GM21423 (cell line): ENCODE data around the gene MTUS2.
"Not testable (repeated sequence)": the region's sequence is repeated elsewhere in the genome, so short reads cannot be mapped to it uniquely, and the experiment has no call there.

Experiments
- ATAC-seq: cut with Tn5 transposase; IDR thresholded peaks from one replicate; pipeline ENCODE4 v1.9.1; 2021; ENCODE audit warnings: mild to moderate bottlenecking, moderate library complexity; ENCODE audit not compliant: unreplicated experiment

The MTUS2 gene

GRCh38 chr13:28955264-28955966 lies 135.3 kb downstream of the MTUS2 start:
- ATAC-seq, result no peak

- ATAC-seq, result no peak
Observed at GRCh38 chr13:28958018-28958417, 137.9 kb downstream of the MTUS2 start.

GRCh38 chr13:28958441-28958840 lies 138.3 kb downstream of the MTUS2 start:
- ATAC-seq, result no peak

- no peak for ATAC-seq
Observed at GRCh38 chr13:28964052-28964451, 143.9 kb downstream of the MTUS2 start.

GRCh38 chr13:28964803-28965202 lies 144.7 kb downstream of the MTUS2 start:
- ATAC-seq, result no peak

- no peak for ATAC-seq
Observed at GRCh38 chr13:28967029-28967915, 147.1 kb downstream of the MTUS2 start.

GRCh38 chr13:28976195-28976594 lies 156.1 kb downstream of the MTUS2 start:
- no peak for ATAC-seq

- no peak for ATAC-seq
Observed at GRCh38 chr13:28976636-28977035, 156.5 kb downstream of the MTUS2 start.

- no peak for ATAC-seq
Observed at GRCh38 chr13:28978574-28978973, 158.4 kb downstream of the MTUS2 start.

GRCh38 chr13:28981530-28981929 lies 161.4 kb downstream of the MTUS2 start:
- no peak for ATAC-seq

GRCh38 chr13:28983641-28984040 lies 163.5 kb downstream of the MTUS2 start:
- no peak for ATAC-seq

- no peak for ATAC-seq
Observed at GRCh38 chr13:28984326-28984725, 164.2 kb downstream of the MTUS2 start.

GRCh38 chr13:28984825-28985224 lies 164.7 kb downstream of the MTUS2 start:
- no peak for ATAC-seq

GRCh38 chr13:28990378-28990777 lies 170.2 kb downstream of the MTUS2 start:
- not testable (repeated sequence) for ATAC-seq

GRCh38 chr13:28991764-28992163 lies 171.6 kb downstream of the MTUS2 start:
- ATAC-seq, result no peak

GRCh38 chr13:29000826-29001225 lies 180.7 kb downstream of the MTUS2 start:
- ATAC-seq, result no peak

- no peak for ATAC-seq
Observed at GRCh38 chr13:29005035-29005762, 185.1 kb downstream of the MTUS2 start.

- no peak for ATAC-seq
Observed at GRCh38 chr13:29005763-29006120, 185.6 kb downstream of the MTUS2 start.

- ATAC-seq, result no peak
Observed at GRCh38 chr13:29006359-29006850, 186.3 kb downstream of the MTUS2 start.

- no peak for ATAC-seq
Observed at GRCh38 chr13:29008296-29008695, 188.2 kb downstream of the MTUS2 start.

- no peak for ATAC-seq
Observed at GRCh38 chr13:29020314-29020713, 200.2 kb downstream of the MTUS2 start.
